ENCODE data around the gene HEXD. TPM values are rescaled to one million over a fixed set of nuclear protein-coding genes. Genes with fewer than 3 reads are reported as not detected.

Gene HEXD
- total and polyA plus RNA-seq, 4 donors: 5.6 to 19.9 (median 12.2) TPM

- Histone ChIP-seq H3K9ac (ENCODE audit: low read depth in 1 of 2, low read length in 2 of 2) (no peak overlapping the region), H3K4me1 (ENCODE audit: control insufficient read depth in 4 of 4, insufficient read depth in 4 of 4, low read length in 3 of 4) (peaks cover 0 to 6% (median 0%) of the 10 kb centered on the region in 4 donors), H3K36me3 (ENCODE audit: control insufficient read depth in 4 of 4, insufficient read depth in 3 of 4, low read depth in 1 of 4, low read length in 3 of 4) (peaks cover 9 to 55% (median 32%) of the 10 kb centered on the region in 4 donors), H3K27ac (ENCODE audit: low read depth in 1 of 2, low read length in 2 of 2) (no peak overlapping the region), H3K4me3 (ENCODE audit: low read depth in 1 of 3, low read length in 3 of 3) (no peak overlapping the region), H3K27me3 (ENCODE audit: control insufficient read depth in 4 of 4, insufficient read depth in 4 of 4, low read length in 3 of 4) (no peaks in the 10 kb centered on the region), H3K9me3 (ENCODE audit: control insufficient read depth in 4 of 4, low read length in 3 of 4) (no peaks in the 10 kb centered on the region)
- TF ChIP-seq, protein P1, sequence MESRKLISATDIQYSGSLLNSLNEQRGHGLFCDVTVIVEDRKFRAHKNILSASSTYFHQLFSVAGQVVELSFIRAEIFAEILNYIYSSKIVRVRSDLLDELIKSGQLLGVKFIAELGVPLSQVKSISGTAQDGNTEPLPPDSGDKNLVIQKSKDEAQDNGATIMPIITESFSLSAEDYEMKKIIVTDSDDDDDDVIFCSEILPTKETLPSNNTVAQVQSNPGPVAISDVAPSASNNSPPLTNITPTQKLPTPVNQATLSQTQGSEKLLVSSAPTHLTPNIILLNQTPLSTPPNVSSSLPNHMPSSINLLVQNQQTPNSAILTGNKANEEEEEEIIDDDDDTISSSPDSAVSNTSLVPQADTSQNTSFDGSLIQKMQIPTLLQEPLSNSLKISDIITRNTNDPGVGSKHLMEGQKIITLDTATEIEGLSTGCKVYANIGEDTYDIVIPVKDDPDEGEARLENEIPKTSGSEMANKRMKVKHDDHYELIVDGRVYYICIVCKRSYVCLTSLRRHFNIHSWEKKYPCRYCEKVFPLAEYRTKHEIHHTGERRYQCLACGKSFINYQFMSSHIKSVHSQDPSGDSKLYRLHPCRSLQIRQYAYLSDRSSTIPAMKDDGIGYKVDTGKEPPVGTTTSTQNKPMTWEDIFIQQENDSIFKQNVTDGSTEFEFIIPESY (IDR thresholded peaks at IDR 0.05): no peak
- TF ChIP-seq FOXA2 (IDR thresholded peaks at IDR 0.05) (no peak), RAD21 (IDR thresholded peaks at IDR 0.05) (no peak), SP1 (IDR thresholded peaks at IDR 0.05) (no peak), RXRA (IDR thresholded peaks at IDR 0.05) (no peak), EGR1 (IDR thresholded peaks at IDR 0.05; ENCODE audit: low read depth in 2 of 2) (no peak), YY1 (IDR thresholded peaks at IDR 0.05) (no peak), GABPA (IDR thresholded peaks at IDR 0.05 in 1 of 2, conservative IDR thresholded peaks at IDR 0.05 in 1 of 2) (no peak), HNF4A (conservative IDR thresholded peaks at IDR 0.05) (no peak), HNF4G (IDR thresholded peaks at IDR 0.05) (no peak), JUND (IDR thresholded peaks at IDR 0.05) (no peak), NR2F2 (IDR thresholded peaks at IDR 0.05) (no peak), MAX (IDR thresholded peaks at IDR 0.05) (no peak), TAF1 (conservative IDR thresholded peaks at IDR 0.05) (no peak), FOXA1 (IDR thresholded peaks at IDR 0.05) (no peak)
- TF ChIP-seq, protein P2, sequence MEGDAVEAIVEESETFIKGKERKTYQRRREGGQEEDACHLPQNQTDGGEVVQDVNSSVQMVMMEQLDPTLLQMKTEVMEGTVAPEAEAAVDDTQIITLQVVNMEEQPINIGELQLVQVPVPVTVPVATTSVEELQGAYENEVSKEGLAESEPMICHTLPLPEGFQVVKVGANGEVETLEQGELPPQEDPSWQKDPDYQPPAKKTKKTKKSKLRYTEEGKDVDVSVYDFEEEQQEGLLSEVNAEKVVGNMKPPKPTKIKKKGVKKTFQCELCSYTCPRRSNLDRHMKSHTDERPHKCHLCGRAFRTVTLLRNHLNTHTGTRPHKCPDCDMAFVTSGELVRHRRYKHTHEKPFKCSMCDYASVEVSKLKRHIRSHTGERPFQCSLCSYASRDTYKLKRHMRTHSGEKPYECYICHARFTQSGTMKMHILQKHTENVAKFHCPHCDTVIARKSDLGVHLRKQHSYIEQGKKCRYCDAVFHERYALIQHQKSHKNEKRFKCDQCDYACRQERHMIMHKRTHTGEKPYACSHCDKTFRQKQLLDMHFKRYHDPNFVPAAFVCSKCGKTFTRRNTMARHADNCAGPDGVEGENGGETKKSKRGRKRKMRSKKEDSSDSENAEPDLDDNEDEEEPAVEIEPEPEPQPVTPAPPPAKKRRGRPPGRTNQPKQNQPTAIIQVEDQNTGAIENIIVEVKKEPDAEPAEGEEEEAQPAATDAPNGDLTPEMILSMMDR (IDR thresholded peaks at IDR 0.05; ENCODE audit: low read depth, low read length, missing input control): no peak
- TF ChIP-seq, protein P3, sequence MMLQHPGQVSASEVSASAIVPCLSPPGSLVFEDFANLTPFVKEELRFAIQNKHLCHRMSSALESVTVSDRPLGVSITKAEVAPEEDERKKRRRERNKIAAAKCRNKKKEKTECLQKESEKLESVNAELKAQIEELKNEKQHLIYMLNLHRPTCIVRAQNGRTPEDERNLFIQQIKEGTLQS (IDR thresholded peaks at IDR 0.05): no peak
- TF ChIP-seq, protein P4, sequence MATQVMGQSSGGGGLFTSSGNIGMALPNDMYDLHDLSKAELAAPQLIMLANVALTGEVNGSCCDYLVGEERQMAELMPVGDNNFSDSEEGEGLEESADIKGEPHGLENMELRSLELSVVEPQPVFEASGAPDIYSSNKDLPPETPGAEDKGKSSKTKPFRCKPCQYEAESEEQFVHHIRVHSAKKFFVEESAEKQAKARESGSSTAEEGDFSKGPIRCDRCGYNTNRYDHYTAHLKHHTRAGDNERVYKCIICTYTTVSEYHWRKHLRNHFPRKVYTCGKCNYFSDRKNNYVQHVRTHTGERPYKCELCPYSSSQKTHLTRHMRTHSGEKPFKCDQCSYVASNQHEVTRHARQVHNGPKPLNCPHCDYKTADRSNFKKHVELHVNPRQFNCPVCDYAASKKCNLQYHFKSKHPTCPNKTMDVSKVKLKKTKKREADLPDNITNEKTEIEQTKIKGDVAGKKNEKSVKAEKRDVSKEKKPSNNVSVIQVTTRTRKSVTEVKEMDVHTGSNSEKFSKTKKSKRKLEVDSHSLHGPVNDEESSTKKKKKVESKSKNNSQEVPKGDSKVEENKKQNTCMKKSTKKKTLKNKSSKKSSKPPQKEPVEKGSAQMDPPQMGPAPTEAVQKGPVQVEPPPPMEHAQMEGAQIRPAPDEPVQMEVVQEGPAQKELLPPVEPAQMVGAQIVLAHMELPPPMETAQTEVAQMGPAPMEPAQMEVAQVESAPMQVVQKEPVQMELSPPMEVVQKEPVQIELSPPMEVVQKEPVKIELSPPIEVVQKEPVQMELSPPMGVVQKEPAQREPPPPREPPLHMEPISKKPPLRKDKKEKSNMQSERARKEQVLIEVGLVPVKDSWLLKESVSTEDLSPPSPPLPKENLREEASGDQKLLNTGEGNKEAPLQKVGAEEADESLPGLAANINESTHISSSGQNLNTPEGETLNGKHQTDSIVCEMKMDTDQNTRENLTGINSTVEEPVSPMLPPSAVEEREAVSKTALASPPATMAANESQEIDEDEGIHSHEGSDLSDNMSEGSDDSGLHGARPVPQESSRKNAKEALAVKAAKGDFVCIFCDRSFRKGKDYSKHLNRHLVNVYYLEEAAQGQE (IDR thresholded peaks at IDR 0.05): no peak
- WGBS: 90% methylated on average over 7 of the region's 7 CpGs
- peak; percentile 50 for DNase-seq (ENCODE audit: low spot score)
Observed at GRCh38 chr17:82465023-82465603, 47.0 kb downstream of the HEXD start.

All from liver (tissue), 9 donors.